Large intestine (tissue), 3 donors: ENCODE data around the gene CAMKMT. TPM values are rescaled to one million over a fixed set of nuclear protein-coding genes. Genes with fewer than 3 reads are reported as not detected.

ENCODE experiments used
- DNase-seq, 2 donors: peaks; one replicate each; pipeline versions ENCODE4 v3.0.0 to v3.0.0-alpha.2; 2013
- H3K27ac ChIP-seq: one replicate; pipeline ENCODE4 v1.5.1; 2013; ENCODE audit warnings: low read length
- H3K27me3 ChIP-seq: 2 replicates; pipeline ENCODE4 v1.6.1; 2013; ENCODE audit warnings: low read length; ENCODE audit not compliant: control insufficient read depth, insufficient read depth
- H3K36me3 ChIP-seq: 2 replicates; pipeline ENCODE4 v1.6.1; 2013; ENCODE audit warnings: low read length; ENCODE audit not compliant: control insufficient read depth, insufficient read depth
- H3K4me1 ChIP-seq: one replicate; pipeline ENCODE4 v1.6.1; 2013; ENCODE audit warnings: low read length; ENCODE audit not compliant: control insufficient read depth, insufficient read depth
- H3K4me3 ChIP-seq: one replicate; pipeline ENCODE4 v1.5.1; 2013; ENCODE audit warnings: low read length
- H3K9me3 ChIP-seq: one replicate; pipeline ENCODE4 v1.6.1; 2013; ENCODE audit warnings: mild to moderate bottlenecking, low read depth, low read length, moderate library complexity; ENCODE audit not compliant: control insufficient read depth
- WGBS: methylation state at CpG from one replicate; pipeline ENCODE4 v1.1.5; 2013; ENCODE audit warnings: low lambda C conversion rate; ENCODE audit not compliant: insufficient coverage; 5-methylcytosine and 5-hydroxymethylcytosine counted together
- polyA plus RNA-seq: library from polyadenylated mRNA; unstranded; fragments of 120-200 nt; gene quantifications from one replicate; pipeline ENCODE4 v1.2.1, GENCODE V29; 2013

The CAMKMT gene
- polyA plus RNA-seq, 1 donor: 9.2 TPM

DNA sequence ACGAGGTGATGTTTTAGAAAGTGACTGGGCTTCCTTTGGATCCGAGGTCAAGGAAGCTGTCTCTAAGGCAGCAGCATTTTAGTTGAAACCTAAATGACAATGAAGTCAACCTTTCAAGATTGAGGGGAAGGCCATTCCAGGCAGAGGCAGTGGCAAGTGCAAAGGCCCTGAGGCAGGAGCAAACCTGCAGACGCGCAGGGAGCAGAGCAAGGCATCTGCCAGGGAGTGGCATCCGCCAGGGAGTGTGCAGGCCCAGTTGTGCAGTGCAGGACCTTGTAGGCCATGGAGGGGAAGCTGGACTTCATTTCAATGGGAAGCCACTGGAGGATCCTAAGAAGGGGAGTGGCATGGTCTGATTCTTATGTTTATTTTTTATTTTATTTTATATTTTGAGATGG lies 425.1 kb downstream of the CAMKMT start:
- DNase-seq: no peak
- H3K4me1 ChIP-seq: peaks cover 3% of the 10 kb centered on the region
- H3K27me3 ChIP-seq: peaks cover 30% of the 10 kb centered on the region
- no peak overlapping the region for H3K27ac ChIP-seq
- H3K36me3 ChIP-seq: no peaks in the 10 kb centered on the region
- 60% methylated on average over 2 of the region's 5 CpGs for WGBS
- no peak overlapping the region for H3K4me3 ChIP-seq
- no peaks in the 10 kb centered on the region for H3K9me3 ChIP-seq

DNA sequence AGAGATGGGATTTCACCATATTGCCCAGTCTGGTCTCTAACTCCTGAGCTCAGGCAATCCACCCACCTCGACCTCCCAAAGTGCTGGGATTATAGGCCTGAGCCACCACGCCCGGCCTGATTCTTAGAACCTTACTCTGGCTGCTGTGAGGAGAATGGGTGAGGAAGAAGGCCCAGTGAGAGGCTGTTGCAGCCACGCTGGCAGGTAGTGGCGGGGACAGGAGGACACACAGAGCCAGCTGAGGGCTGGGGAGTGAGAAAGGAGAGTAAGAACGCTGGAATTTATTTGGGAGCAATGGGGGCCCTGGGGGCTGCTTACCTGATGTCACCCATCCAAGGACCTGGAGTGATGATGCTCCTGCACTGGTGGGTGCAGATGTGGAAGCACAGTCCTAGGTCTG lies 425.9 kb downstream of the CAMKMT start:
- H3K36me3 ChIP-seq: no peaks in the 10 kb centered on the region
- no peaks in the 10 kb centered on the region for H3K9me3 ChIP-seq
- no CpG with 5 or more reads among the region's 6 CpGs for WGBS
- no peak overlapping the region for H3K4me3 ChIP-seq
- no peak overlapping the region for H3K27ac ChIP-seq
- DNase-seq: no peak
- H3K4me1 ChIP-seq: peaks cover 3% of the 10 kb centered on the region
- H3K27me3 ChIP-seq: peaks cover 35% of the 10 kb centered on the region

DNA sequence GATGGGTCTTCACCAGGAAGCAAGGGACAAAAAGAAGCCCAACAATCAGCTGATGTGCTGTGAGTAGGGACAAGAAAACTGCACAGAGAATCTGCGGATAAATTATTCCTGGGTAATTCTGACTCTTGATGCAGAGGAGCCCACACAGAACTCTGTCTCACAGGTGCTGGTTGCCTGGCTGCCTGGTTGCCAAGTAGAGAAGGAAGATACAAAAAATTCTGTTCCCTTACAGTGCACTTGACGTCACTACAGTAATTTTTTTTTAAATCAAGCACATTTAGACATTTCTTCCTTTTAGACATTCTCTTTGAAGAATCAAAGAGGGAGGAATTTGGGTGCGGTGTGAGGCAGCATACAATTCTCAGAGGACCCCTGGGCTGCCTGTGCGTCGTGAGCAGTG lies 427.7 kb downstream of the CAMKMT start:
- H3K36me3 ChIP-seq: no peaks in the 10 kb centered on the region
- no CpG with 5 or more reads among the region's 5 CpGs for WGBS

DNA sequence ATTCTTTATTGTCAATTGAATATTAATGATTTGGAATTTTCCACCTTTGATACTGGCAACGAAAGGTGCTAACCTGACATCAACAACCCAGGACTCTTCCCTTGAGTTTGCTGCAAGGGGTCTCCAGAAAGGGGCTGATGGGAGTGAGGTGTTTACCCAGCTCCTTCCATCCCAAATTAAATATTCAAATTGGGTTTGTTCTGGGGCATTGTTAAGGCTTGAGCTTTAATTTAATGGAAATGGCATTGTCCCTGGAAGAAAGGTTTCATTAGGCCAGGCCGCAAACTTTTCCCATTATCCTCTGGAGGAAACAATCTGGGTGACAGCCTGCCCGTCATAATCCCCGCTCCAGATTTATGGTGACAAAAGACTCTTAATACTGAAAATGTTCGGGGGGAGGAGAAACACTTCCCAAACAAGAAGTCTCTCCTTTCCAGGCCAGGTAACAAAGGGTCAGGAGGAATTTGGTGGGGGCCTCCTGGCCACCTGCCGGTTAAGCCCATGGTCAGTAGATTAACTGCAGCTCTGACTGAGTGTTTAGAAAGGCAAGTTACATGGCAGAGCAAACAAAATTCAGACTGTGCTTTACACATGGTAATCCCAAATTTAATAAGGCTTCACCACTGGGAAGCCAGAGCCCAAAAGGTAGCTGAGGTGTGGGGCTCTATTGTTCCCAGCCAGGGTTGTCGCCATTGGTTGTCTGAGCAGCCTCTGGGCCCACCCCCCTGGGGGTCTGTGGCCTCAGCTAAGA lies 428.4 kb downstream of the CAMKMT start:
- WGBS: no CpG with 5 or more reads among the region's 7 CpGs
- Histone ChIP-seq H3K4me1 (peaks cover 3% of the 10 kb centered on the region), H3K4me3 (no peak overlapping the region), H3K9me3 (no peaks in the 10 kb centered on the region), H3K27ac (no peak overlapping the region), H3K27me3 (peaks cover 35% of the 10 kb centered on the region), H3K36me3 (no peaks in the 10 kb centered on the region)
- DNase-seq: no peak

More for the DNA sequence above, 427.7 kb downstream of the CAMKMT start:
- H3K9me3 ChIP-seq: no peaks in the 10 kb centered on the region
- H3K27ac ChIP-seq: no peak overlapping the region
- peaks cover 3% of the 10 kb centered on the region for H3K4me1 ChIP-seq
- no peak for DNase-seq
- H3K27me3 ChIP-seq: peaks cover 35% of the 10 kb centered on the region
- H3K4me3 ChIP-seq: no peak overlapping the region

DNA sequence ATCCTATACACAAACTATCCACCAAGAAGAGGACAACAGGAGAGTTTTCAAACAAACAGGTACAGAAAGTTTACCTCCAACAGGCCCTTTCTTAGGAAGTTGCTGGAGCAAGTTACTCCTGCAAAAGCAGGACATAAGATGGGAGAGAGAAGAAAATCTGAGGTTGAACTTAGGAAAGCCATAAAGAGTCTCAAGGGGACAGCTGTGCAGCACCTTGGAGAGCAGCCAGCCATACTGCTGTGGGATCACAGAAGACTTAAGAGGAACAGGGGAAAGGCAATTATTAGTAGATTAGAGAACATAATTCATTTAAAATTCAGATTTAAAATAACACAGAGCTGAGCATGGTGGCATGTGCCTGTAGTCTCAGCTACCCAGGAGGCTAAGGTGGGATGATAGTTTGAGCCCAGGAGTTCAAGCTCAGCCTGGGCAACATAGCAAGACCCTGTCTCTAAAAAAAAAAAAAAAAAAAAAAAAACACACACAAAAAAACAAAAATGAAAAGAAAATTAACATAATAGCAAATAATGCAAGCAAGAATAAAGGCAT lies 431.6 kb downstream of the CAMKMT start:
- Histone ChIP-seq H3K27ac (no peak overlapping the region), H3K9me3 (no peaks in the 10 kb centered on the region), H3K4me3 (no peak overlapping the region), H3K27me3 (peaks cover 54% of the 10 kb centered on the region), H3K4me1 (no peaks in the 10 kb centered on the region), H3K36me3 (no peaks in the 10 kb centered on the region)
- peak in 1 of 2 donors; percentile 38 for DNase-seq

DNA sequence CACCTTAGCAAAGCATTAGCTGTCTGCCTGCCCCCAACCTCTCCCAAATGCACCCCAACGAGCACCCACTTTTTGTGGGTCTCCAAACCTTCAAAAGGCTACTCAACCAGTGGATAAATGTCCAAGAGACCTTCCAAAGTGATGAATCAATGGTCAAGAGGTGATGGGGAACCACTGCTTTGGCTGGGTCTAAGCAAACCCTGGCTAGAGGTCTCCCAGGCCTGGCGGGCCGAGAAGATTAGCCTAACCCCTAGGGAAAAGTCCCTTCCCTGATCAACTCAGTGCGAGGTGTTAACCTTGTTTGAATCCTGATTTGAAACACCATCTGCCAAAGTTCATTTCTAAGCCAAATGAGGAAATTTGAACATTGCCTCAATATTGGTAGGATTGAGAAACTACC lies 435.0 kb downstream of the CAMKMT start:
- H3K27me3 ChIP-seq: peaks cover 62% of the 10 kb centered on the region
- H3K36me3 ChIP-seq: no peaks in the 10 kb centered on the region
- no peak overlapping the region for H3K4me3 ChIP-seq
- H3K27ac ChIP-seq: no peak overlapping the region
- H3K9me3 ChIP-seq: peaks cover 2% of the 10 kb centered on the region
- DNase-seq: no peak
- no CpG with 5 or more reads among the region's 4 CpGs for WGBS
- H3K4me1 ChIP-seq: peaks cover 4% of the 10 kb centered on the region

DNA sequence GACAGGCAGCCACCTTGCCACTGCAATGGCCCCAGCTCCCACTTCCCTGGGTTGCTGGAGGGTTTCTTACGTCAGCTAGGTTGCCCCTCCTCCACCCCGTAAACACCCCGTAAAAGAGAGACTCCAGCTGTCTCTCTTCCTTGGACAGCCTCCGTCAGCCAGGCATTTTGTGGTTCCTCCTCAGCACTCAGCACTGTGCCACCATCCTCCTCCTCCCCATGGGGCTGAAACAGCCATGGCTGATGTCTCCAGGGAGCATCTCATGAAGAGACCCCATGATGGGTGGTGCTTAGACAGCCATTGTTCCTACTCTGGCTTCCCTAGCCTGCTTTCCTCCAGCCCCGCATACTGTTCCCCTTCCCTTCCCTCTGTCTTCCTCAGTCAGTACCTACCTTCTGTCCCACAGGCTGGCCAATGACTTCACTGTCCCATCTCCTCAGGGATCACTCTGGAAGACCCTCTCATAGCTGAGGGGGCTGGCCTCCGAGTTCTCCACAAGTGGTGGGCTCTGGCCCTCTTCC lies 436.5 kb downstream of the CAMKMT start:
- peaks cover 8% of the 10 kb centered on the region for H3K9me3 ChIP-seq
- H3K27me3 ChIP-seq: peaks cover 71% of the 10 kb centered on the region
- H3K4me1 ChIP-seq: peaks cover 7% of the 10 kb centered on the region
- no peak overlapping the region for H3K4me3 ChIP-seq
- DNase-seq: no peak
- no peaks in the 10 kb centered on the region for H3K36me3 ChIP-seq
- WGBS: 100% methylated on average over 1 of the region's 6 CpGs
- no peak overlapping the region for H3K27ac ChIP-seq

DNA sequence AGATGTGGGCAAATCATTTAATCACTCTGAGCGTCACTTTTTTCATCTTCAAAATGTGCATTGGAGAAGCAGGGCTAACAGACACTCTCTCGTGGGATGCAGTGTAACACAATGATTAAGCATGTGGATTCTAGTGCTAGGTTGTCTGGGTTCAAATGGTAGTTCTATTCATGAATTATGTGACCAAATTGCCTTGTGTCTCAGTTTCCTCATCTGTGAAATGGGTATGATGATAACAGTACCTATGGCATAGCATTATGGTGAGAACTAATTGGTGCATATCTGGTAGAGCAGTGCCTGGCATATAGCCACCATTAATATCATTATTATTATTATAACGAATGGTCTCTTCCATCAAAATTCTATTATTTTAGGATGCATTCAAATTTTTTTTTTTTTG lies 437.4 kb downstream of the CAMKMT start:
- Histone ChIP-seq H3K27me3 (peaks cover 74% of the 10 kb centered on the region), H3K36me3 (no peaks in the 10 kb centered on the region), H3K4me3 (no peak overlapping the region), H3K4me1 (peaks cover 7% of the 10 kb centered on the region), H3K9me3 (peaks cover 8% of the 10 kb centered on the region), H3K27ac (no peak overlapping the region)
- no peak for DNase-seq
- 100% methylated on average over 1 of the region's 3 CpGs for WGBS

DNA sequence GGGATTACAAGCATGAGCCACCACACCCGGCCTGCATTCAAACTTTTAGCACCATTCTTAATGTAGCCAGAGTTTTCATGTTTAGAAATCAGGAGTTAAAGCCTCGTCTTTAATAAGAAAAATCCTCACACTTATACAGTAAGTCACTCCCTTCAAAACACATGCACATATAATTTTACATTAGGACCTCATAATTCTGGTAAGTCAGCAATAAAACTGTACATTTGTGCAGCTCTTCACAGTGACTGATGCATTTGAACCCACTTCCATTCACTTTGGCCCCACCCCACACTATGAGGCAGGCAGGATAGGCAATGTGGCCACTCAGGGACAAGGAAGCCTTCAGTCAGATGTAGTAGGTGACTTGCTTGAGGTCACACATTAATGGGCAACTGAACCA lies 438.0 kb downstream of the CAMKMT start:
- no CpG with 5 or more reads among the region's 2 CpGs for WGBS
- no peak overlapping the region for H3K4me3 ChIP-seq
- H3K27me3 ChIP-seq: peaks cover 81% of the 10 kb centered on the region
- peaks cover 7% of the 10 kb centered on the region for H3K4me1 ChIP-seq
- H3K27ac ChIP-seq: no peak overlapping the region
- DNase-seq: no peak
- peaks cover 8% of the 10 kb centered on the region for H3K9me3 ChIP-seq
- no peaks in the 10 kb centered on the region for H3K36me3 ChIP-seq

DNA sequence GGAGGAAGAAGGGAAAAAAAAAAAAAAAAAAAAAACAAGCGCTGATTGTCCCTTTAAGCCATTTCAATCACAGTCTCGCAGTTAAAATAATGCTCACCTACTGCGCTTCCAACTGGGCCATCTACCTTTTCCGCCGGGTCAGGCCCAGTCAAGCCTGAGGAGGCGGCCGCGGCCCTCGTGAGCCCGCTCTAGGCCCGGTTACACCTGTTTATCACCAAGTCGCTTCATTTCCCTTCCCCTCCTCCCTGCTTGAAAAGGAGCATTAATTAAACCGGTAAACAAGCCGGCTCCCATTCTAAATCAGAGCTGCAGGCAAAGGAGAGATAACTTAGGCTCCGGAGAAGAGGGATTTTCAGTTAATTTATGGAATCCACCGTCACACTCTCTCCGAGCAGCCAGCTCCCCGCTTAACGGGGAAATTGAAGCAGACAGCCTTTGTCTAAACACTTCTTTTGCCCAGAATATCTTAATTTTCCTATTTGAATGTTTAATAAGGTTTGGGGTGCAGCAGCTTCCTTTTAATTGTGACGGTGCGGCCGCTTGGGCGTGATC lies 439.6 kb downstream of the CAMKMT start:
- H3K4me1 ChIP-seq: peaks cover 7% of the 10 kb centered on the region
- no peak overlapping the region for H3K27ac ChIP-seq
- DNase-seq: no peak
- no CpG with 5 or more reads among the region's 23 CpGs for WGBS
- no peaks in the 10 kb centered on the region for H3K36me3 ChIP-seq
- peaks cover 91% of the 10 kb centered on the region for H3K27me3 ChIP-seq
- H3K9me3 ChIP-seq: peaks cover 8% of the 10 kb centered on the region
- H3K4me3 ChIP-seq: no peak overlapping the region
